NCI-H2081 treated with DMSO at 0.1 percent for 48 hours (cell line): ENCODE results near the gene TMBIM1.

Source experiments
- DNase-seq: peaks from one replicate; lab custom pipeline; 2025; lab: John Stamatoyannopoulos, UW

TMBIM1 gene

DNA sequence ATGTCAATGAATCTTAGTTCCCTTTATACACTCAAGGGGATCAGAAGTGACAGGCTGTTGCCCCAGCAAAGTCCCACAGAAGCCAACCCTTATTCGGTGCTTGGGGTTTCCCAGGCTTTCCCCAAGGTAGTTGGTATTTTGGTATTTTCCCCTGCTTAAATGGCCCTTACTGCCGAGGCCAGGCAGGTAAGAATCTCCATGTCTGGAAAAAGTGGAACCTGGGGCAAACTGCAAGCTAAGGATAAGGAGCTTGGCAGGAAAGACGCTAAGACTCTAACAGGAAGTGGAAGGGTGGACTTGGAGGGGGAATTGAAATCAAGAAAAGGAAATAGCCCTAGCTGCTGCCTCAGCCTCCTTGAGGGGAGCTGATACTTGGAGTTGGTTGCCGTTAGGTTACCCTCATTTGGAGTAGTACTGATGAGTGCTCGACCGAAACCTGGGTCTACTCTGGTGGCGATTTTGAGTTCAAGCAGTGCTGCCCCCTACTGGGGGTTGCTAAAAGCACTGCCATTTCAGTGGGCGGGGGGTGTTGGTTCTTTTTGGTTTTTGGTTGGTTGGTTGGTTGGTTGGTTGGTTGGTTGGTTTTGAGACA lies 34.8 kb downstream of the TMBIM1 start:
- no peak for DNase-seq

DNA sequence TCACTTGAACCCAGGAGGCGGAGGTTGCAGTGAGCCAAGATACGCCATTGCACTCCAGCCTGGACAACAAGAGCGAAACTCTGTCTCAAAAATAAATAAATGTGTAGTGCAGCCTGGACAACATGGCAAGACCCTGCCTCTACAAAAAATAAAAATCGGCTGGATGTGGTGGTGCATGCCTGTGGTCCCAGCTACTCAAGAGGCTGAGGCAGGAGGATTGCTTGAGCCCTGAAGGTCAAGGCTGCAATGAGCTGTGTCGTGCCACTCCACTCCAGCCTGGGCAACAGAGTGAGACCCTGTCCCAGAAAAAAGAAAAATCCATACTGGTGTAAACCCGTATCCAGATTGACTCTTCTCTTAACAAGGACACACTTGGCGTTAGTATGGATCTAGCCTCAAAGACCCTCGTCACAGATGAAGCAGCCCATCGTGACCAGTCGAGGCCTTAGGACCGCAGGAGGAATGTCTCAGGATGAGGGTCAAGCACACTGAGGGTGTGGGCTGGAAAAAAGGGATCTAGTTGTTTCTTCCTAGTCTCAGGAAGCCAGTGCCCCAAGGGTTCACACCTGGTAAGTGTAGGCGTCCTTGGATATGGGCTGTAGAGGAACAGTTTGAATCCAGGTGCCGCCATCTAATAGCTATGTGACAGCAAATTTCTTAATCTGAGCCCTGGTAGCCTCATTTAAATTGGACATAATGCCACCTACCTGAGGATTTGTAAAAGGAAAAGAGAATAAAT lies 35.5 kb downstream of the TMBIM1 start:
- DNase-seq: no peak

DNA sequence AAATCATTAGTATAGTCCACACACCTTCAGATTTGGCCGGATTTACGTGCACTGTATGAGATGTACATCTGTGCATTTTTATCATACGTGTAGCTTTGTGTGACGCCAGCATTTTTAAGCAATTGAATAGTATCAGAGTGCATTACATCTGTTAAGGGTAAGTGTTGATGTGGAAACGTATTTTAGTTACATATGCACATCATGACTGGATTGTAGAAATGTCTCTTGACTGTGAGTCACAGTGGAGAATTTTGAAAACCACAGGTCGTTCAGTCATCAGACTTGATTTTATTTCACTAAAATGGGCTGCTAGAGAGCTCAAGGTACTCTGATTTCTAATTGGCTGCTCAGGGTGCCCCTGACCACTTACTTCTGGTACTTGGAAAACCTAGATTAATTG lies 36.9 kb downstream of the TMBIM1 start:
- no peak for DNase-seq

DNA sequence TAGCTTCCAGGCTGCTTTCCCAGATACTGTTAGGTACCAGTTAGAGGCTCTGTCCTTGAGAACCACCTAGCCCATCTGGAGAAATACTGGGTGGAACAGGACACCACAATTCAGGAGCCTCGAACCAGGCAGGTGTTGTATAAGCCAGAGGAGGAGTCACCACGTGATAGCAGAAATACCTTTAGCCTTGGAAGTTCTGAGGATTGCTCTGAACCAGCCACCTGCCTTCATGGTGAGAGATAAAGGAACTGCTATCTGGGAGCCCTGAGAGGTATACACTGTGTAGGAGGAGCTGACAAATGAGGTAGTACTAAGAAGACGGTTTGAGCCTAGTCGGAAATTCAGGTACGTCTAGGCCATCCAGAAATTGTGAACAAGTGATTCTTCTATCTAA lies 39.1 kb downstream of the TMBIM1 start:
- no peak for DNase-seq

DNA sequence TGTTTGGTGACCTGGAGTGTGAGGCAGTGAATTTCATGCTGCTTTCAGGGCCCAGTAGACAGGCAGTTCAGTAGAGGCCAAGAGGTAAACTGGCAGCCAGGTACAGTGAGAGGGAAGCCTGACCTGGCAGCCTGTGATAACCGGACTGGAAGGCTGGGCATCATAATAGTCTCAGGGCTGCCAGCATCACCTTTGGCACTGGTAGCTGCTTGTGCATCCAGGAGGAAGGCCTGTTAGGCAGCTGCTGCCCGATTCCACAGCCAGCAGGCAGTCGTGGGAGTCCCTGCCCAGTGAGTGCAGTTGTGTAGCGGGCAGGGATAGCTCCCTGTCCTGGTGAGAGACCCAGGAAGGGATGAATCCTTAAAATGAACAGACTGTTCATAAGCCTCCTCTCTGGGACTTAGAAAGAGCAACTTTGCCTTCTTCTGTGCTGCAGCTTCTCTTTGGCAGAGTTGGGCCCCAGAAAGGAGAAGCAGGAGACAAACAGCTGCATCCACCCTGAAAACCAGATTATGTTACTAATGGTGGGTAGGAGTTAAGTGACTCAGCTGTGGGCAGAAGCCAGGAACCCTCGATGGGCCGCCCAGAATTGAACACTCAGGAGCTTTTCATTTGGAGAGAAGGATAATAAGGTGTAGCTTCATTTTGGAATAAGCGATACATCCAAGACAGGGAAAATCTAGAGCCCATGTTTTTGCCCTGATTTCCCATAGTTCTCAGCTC lies 39.6 kb downstream of the TMBIM1 start:
- no peak for DNase-seq

DNA sequence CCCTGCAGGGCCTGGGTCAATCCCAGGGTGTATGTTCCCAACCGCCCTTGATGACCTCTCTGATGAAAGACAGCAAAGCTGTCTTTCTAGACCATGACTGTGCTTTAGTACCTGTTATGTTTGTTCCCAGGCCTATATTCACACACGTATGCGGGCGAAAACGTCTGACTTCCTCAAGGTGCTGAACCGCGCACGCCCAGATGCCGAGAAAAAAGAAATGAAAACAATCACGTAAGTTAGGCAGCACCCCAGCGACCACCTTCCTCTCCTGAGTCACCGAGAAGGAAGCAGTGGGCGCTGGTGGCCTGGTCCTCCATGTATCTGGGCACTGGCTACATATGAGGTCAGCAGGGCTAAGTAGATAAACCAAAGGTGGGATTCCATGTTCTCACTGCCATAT lies 42.6 kb downstream of the TMBIM1 start:
- DNase-seq: no peak

DNA sequence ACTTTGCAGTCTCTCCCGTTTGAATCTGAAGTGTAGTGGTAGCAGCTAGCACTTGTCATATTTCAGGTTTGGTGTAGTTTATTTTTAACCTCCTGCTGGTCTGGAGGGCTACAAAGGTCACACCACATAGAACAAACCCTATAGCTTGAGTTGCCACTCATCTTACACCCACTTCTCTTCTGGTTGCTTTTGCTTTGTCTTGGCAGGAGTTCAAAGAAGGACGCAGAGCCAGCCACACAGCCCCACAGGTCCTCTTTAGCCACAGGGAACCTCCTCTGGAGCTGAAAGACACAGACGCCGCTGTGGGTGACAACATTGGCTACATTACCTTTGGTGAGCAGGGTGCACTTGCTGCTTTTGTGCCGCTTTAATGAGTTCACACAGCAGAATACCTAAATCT lies 47.1 kb downstream of the TMBIM1 start:
- DNase-seq: no peak

DNA sequence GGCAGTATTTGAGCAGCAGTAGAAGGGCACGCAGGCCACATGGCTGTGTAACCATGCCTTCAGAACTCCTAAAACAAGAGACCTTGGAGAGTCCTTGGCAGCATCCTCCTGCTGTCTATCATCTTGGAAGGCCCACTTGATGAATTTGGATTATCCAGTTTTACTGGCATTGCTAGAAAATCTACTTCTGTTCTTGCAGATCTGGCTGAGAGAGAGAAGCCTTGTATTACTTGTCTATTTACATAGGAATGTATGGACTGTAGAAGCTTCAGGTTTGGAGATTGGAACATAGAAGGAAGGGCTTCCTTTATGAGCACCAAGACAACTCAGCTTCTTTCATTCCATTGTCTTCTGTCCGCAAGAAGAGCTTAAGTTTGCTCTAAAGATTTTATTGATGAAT lies 47.6 kb downstream of the TMBIM1 start:
- no peak for DNase-seq

DNA sequence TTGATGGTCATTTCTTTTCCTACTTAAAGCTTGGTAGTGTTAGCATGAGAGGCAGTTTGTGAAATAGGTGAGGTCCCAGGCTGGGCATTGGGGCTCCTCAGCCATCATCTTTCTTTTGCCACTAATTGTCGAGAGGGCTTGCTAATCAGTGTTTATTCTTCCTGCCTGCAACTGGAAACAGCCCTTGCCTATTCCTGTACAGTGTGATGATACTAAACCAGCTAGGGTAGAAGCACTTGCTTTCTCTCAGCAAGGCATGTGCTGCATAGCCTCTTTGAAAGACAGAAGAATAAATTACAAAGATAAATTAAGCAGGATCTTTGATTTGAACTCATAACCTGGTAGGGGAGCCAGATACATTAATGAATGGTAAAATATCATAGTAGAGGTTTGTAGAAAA lies 48.1 kb downstream of the TMBIM1 start:
- no peak for DNase-seq

DNA sequence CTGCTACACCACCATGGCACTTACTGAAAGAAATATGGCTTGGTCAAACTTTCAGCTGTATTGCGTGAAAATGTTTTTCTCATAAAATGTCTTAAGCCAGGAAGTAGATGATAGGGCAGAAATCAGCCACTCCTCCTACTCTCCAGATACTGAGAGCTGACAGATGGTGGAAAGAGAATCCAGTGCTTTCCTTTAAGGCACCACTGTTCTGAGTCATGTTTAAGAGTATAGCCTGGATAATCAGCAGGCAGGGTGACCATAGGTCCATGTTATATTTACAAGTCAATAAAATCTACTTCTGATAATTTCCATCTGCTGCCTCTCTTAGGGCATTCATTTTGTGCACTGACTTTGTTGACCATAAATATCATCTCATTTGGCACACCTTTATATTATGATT lies 53.4 kb downstream of the TMBIM1 start:
- no peak for DNase-seq

DNA sequence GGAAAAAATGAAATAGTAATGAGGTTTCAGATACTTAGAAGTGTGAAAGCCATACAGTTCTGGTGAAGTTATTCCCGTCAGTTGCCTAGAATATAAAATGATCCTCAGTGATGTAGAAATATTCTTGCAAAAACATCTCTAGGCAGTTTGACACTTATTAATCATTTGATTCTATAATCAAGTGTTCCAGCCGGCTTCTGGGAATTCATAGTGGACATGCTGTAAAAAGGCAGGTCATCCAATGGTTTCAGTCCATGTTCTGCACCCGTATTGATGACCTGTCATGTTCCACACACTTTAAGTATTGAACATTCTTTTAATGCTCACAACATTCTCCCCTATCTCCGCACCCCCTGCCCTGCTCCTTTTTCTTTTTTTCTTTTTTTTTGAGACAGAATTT lies 55.5 kb downstream of the TMBIM1 start:
- DNase-seq: no peak

DNA sequence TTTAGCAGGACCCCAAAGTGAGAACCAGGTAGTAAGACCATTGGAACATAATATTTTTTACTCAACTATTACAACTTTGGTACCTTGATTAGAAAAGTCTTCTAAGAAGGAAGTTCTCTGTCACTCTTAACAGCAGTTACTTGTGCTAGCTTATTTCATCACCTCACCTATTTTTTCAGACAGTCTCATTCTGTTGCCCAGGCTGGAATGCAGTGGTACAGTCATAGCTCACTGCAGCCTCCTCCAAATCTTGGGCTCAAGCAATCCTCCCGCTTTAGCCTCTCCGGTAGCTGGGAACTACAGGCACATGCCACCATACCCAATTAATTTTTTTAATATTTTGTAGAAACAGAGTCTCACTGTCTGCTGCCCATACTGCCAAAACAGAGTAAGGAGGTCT lies 57.3 kb downstream of the TMBIM1 start:
- no peak for DNase-seq

DNA sequence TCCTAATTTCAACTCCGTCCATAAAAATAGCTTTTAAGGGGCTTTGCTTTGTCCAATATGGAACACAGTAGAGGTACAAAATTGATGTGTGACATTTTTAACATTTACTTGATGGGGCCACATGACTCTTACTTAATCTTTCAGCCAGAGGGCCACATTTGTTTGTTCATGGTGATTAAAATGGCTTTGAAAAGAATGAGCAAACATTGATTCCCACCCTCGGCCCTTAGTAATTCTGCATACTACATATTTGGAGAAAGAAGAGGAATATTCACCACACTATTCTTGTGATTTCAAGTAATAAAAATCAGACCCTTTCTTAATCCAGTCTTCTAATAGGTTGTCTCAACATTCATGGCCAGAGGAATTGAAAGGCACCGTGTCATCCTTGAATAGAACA lies 57.8 kb downstream of the TMBIM1 start:
- DNase-seq: no peak

DNA sequence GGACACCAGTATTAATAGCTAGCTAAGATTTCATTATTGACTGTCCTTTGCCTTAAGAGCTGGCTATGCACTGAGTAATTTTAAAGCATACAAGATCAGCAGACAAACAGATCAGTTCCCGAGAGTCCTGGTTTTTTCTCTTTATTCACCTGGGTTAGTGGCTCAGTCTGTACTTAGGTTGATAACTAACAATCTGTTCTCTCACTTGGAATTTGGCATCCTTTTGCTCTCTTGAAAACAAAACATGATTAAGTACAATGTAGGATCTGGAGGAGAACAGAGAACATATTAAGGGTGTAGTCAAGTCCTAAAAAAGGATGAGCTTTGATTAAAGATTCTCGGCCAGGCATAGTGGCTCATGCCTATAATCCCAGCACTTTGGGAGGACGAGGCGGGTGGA lies 58.8 kb downstream of the TMBIM1 start:
- DNase-seq: no peak

DNA sequence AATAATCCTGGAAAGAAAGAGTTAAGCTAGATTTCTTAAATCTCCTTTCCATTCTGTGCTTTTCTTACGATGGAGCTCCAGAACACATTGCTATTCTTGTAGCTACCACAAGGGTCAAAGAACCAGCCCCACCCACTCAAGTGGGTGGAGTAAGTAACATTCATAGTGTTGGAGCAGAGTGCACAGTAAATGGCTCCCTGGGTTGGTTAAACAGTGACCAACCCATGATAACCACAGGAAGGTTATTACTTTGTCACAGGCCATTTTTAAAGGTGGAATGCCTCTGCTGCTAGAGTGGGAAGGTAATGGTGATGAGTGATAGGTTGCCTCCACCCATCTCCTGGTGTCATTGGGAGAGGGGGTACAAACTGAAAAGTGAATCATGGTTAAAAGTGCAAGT lies 61.4 kb downstream of the TMBIM1 start:
- no peak for DNase-seq

DNA sequence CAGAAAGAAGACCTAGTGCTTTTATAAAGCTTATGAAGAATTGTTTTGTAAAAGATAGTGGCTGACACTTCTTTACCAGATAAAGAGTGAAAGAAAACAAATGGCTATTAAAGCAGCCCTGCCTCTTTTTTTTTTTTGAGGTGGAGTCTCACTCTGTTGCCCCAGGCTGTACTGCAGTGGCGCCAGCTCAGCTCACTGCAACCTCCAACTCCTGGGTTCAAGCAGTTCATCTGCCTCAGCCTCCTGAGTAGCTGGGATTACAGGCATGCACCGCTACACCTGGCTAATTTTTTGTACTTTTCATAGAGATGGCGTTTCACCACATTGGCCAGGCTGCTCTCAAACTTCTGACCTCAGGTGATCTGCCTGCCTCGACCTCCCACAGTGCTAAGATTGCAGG lies 62.5 kb downstream of the TMBIM1 start:
- no peak for DNase-seq

DNA sequence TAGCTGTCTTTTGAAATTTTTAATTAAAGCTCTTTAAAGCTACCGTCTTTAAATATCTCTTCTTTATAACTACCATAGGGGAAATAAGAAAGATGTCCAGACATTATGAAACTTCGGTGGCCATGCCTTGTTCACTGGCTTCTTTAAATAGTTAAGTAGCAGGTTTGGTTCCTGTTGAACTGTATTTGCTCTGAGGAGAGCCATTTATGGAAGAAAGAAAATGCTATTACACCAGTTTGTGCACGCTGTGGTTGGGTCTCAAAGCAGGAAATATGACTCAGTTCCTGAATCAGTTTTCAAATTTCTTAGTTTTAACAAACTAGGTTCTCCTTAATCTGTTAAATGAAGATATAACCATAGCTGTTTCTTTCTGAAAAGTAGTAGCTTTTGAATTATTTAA lies 63.1 kb downstream of the TMBIM1 start:
- DNase-seq: no peak

DNA sequence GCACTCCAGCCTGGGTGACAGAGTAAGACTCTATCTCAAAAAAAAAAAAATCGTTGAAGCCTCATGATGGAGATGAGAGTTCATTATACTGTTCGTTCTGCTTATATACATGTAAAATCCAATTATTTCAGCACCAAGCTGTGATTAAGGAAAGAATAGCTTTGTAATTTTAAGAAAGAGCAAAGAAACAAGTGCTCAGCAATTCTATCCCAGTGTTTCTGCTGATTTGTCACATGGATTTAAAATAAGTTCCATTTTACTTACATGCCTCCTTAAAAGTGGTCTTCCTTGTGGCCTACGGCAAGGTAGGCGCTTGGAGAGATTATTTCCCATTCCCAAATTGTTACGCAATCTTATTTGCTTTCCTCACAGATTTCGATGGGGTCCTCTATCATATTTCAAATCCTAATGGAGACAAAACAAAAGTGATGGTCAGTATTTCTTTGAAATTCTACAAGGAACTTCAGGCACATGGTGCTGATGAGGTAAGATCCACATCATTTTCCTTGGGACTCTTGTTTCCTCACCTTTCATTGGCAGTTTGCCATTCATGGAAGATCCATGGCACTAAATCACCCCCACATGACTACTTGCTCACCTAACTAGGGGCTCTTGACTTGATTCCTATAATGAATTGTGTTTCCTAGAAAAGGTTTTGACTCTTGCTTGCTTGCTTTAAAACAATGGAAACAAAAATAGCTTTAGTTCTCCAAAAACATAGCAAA lies 63.8 kb downstream of the TMBIM1 start:
- DNase-seq: no peak

DNA sequence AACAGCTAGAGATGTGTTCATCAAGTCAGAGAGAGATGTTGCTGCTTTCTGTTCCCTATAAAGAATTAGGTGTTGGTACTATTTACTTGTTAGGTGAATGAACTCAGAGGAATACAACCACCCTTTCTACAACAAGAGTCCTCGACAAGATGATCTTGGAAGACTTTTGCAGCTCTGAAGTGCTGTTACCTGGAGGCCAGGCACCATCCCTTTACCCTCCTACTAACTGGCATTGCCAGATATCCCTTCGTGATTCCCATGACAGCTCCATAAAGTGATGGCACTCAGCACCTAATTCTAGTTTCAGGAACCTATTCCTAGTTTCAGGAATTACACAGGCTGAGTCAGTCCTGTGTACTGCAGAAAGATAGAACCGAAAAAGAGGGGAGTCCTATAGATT lies 65.4 kb downstream of the TMBIM1 start:
- DNase-seq: no peak
